Natural killer cell (primary cell): ENCODE measurements around the gene LGALS14. TPM values are rescaled to one million over a fixed set of nuclear protein-coding genes. Genes with fewer than 3 reads are reported as not detected.
"Not testable (repeated sequence)": the region's sequence is repeated elsewhere in the genome, so short reads cannot be mapped to it uniquely, and the experiment has no call there.

ENCODE experiments used
- ATAC-seq, 3 donors: fragments of 150-1000 bp in 2 of 3; fragments of 200-7000 bp in 1 of 3; cut with Tn5 transposase; 1 replicate in 1 of 3; 2 replicates in 2 of 3; pipeline ENCODE4 v1.10.0; 2021; ENCODE audit warnings: mild to moderate bottlenecking in 2 of 3, moderate library complexity in 2 of 3
- DNase-seq, 2 donors: peaks; one replicate each; pipeline versions ENCODE4 v3.0.0 to v3.0.0-alpha.2; 2013 to 2021; ENCODE audit warnings: mixed read lengths in 1 of 2
- H3K27ac ChIP-seq: one replicate; pipeline ENCODE4 v1.5.1; 2013; ENCODE audit warnings: mild to moderate bottlenecking, low read length
- H3K27me3 ChIP-seq: one replicate; pipeline ENCODE4 v1.6.1; 2013; ENCODE audit warnings: low read length; ENCODE audit not compliant: control insufficient read depth, insufficient read depth
- H3K36me3 ChIP-seq: one replicate; pipeline ENCODE4 v1.6.1; 2013; ENCODE audit warnings: low read length; ENCODE audit not compliant: control insufficient read depth, insufficient read depth
- H3K4me1 ChIP-seq: one replicate; pipeline ENCODE4 v1.6.1; 2013; ENCODE audit warnings: low read length; ENCODE audit not compliant: control insufficient read depth, insufficient read depth
- H3K4me3 ChIP-seq: one replicate; pipeline ENCODE4 v1.5.1; 2013; ENCODE audit warnings: low read length
- H3K9me3 ChIP-seq: one replicate; pipeline ENCODE4 v1.6.1; 2013; ENCODE audit warnings: low read length; ENCODE audit not compliant: control insufficient read depth, insufficient read depth
- H3K27ac Mint-ChIP-seq, 2 donors: one replicate each; pipeline ENCODE4 v1.8.0; 2022; ENCODE audit warnings: mild to moderate bottlenecking in 2 of 2, mixed read lengths in 2 of 2, moderate library complexity in 1 of 2
- H3K27me3 Mint-ChIP-seq, 2 donors: one replicate each; pipeline ENCODE4 v1.8.0; 2022; ENCODE audit warnings: low read depth in 2 of 2, mixed read lengths in 2 of 2
- H3K36me3 Mint-ChIP-seq: one replicate; pipeline ENCODE4 v1.8.0; 2022; ENCODE audit warnings: mixed read lengths
- H3K4me1 Mint-ChIP-seq, 2 donors: one replicate each; pipeline ENCODE4 v1.8.0; 2022; ENCODE audit warnings: mixed read lengths in 2 of 2
- H3K4me3 Mint-ChIP-seq: one replicate; pipeline ENCODE4 v1.8.0; 2022; ENCODE audit warnings: mild to moderate bottlenecking, moderate library complexity, mixed read lengths
- H3K9me3 Mint-ChIP-seq, 2 donors: one replicate each; pipeline ENCODE4 v1.8.0; 2022; ENCODE audit warnings: mixed read lengths in 2 of 2
- CTCF ChIP-seq: fragments of 200-600 bp; IDR thresholded peaks from one replicate; pipeline ENCODE4 v1.8.0; 2022; ENCODE audit warnings: antibody characterized with exemption
- WGBS: methylation state at CpG from one replicate; pipeline ENCODE4 v1.1.7; 2013; ENCODE audit warnings: missing lambda C conversion rate; ENCODE audit not compliant: insufficient coverage; 5-methylcytosine and 5-hydroxymethylcytosine counted together
- intact Hi-C: fragments of 100-400 bp; cut with micrococcal nuclease; formaldehyde crosslinking; loops from one replicate; pipeline ENCODE4 v1.14.2; 2022
- total RNA-seq, 4 donors: library from RNA; stranded (reverse); fragments of 120-200 nt in 1 of 4; gene quantifications; one replicate each; pipeline versions ENCODE4 v1.2.3 to v1.2.4, GENCODE V29; 2013 to 2022

LGALS14 gene
- total RNA-seq, 3 donors from 2014 or later (not counting 1 experiment from before 2014, with no cell fraction given), result not detected

GRCh38 chr19:39671739-39672363 lies 32.4 kb upstream of the LGALS14 start:
- Histone ChIP-seq H3K27ac (no peak overlapping the region), H3K36me3 (no peaks in the 10 kb centered on the region), H3K27me3 (peaks cover 3% of the 10 kb centered on the region), H3K9me3 (no peaks in the 10 kb centered on the region), H3K4me1 (no peaks in the 10 kb centered on the region), H3K4me3 (no peak overlapping the region)
- no peak overlapping the region for H3K27ac Mint-ChIP-seq
- no peaks in the 10 kb centered on the region for H3K9me3 Mint-ChIP-seq
- H3K36me3 Mint-ChIP-seq, result no peaks in the 10 kb centered on the region
- H3K4me3 Mint-ChIP-seq, result no peak overlapping the region
- peaks cover 0 to 5% of the 10 kb centered on the region in 2 donors for H3K4me1 Mint-ChIP-seq
- 13% methylated on average over 9 of the region's 9 CpGs for WGBS
- no peak for TF ChIP-seq CTCF
- DNase-seq (peak in 1 of 2 donors; percentile 81), ATAC-seq (peak in 1 of 3 donors; percentile 55)
- intact Hi-C loops, result loop anchor here (1.0 kb wide), 1 partner anchor 121 kb away; no protein-coding TSS in a partner anchor
- H3K27me3 Mint-ChIP-seq, result peaks cover 15 to 46% of the 10 kb centered on the region in 2 donors

GRCh38 chr19:39672473-39672872 lies 31.8 kb upstream of the LGALS14 start:
- Histone ChIP-seq H3K27ac (no peak overlapping the region), H3K4me1 (no peaks in the 10 kb centered on the region), H3K4me3 (no peak overlapping the region), H3K27me3 (peaks cover 3% of the 10 kb centered on the region), H3K9me3 (no peaks in the 10 kb centered on the region), H3K36me3 (no peaks in the 10 kb centered on the region)
- no peaks in the 10 kb centered on the region for H3K9me3 Mint-ChIP-seq
- WGBS, result 71% methylated on average over 5 of the region's 5 CpGs
- no peak for TF ChIP-seq CTCF
- H3K4me3 Mint-ChIP-seq, result no peak overlapping the region
- peaks cover 9 to 40% of the 10 kb centered on the region in 2 donors for H3K27me3 Mint-ChIP-seq
- intact Hi-C loops, result loop anchor here (1.0 kb wide), 1 partner anchor 121 kb away; no protein-coding TSS in a partner anchor
- peaks cover 0 to 5% of the 10 kb centered on the region in 2 donors for H3K4me1 Mint-ChIP-seq
- H3K27ac Mint-ChIP-seq, result no peak overlapping the region
- no peak for ATAC-seq
- no peak for DNase-seq
- no peaks in the 10 kb centered on the region for H3K36me3 Mint-ChIP-seq

- H3K9me3 ChIP-seq, H3K4me1 ChIP-seq, H3K36me3 Mint-ChIP-seq, H3K27me3 ChIP-seq, H3K4me3 ChIP-seq, H3K27ac ChIP-seq, DNase-seq, H3K9me3 Mint-ChIP-seq, H3K27ac Mint-ChIP-seq, H3K36me3 ChIP-seq, intact Hi-C loops, H3K4me3 Mint-ChIP-seq, H3K4me1 Mint-ChIP-seq, ATAC-seq: not testable (repeated sequence)
- 47% methylated on average over 1 of the region's 1 CpG for WGBS
- peaks cover 9 to 46% of the 10 kb centered on the region in 2 donors for H3K27me3 Mint-ChIP-seq
Observed at GRCh38 chr19:39673862-39674261, 30.4 kb upstream of the LGALS14 start.

- Mint-ChIP-seq H3K4me1 (peaks cover 0 to 5% of the 10 kb centered on the region in 2 donors), H3K36me3 (no peaks in the 10 kb centered on the region), H3K27ac (no peak overlapping the region), H3K9me3 (no peaks in the 10 kb centered on the region), H3K27me3 (peaks cover 9 to 38% of the 10 kb centered on the region in 2 donors), H3K4me3 (no peak overlapping the region)
- Histone ChIP-seq H3K27me3 (peaks cover 3% of the 10 kb centered on the region), H3K4me1 (no peaks in the 10 kb centered on the region), H3K36me3 (no peaks in the 10 kb centered on the region), H3K4me3 (no peak overlapping the region), H3K9me3 (no peaks in the 10 kb centered on the region), H3K27ac (no peak overlapping the region)
- no peak for TF ChIP-seq CTCF
- intact Hi-C loops, result no loop called here
- ATAC-seq (no peak), DNase-seq (no peak)
- 11% methylated on average over 3 of the region's 3 CpGs for WGBS
Observed at GRCh38 chr19:39676004-39676403, 28.3 kb upstream of the LGALS14 start.
